HEK293 (cell line): ENCODE measurements around the gene DSE.

Experiments used
- CTCF ChIA-PET: fragments of 350-600 bp; formaldehyde crosslinking; extraction: SDS; loops from one replicate; lab custom pipeline; 2021; ENCODE audit warnings: antibody characterized with exemption; lab: Yijun Ruan, JAX
- POLR2A ChIA-PET: fragments of 300-600 bp; formaldehyde crosslinking; extraction: SDS; loops from one replicate; lab custom pipeline; 2020; ENCODE audit warnings: antibody characterized with exemption, inconsistent platforms; lab: Yijun Ruan, JAX
- H3K27ac ChIP-seq: fragments of 200-500 bp; sonication (Bioruptor generic); 2 replicates; pipeline ENCODE4 v1.5.1; 2014; ENCODE audit warnings: low read depth, low read length, control low read depth, inconsistent platforms; ENCODE audit errors: extremely low read depth
- H3K36me3 ChIP-seq, 2 experiments: fragments of 200-500 bp in 1 of 2; sonication (Bioruptor generic) in 1 of 2; 1 replicate in 1 of 2; 2 replicates in 1 of 2; pipeline ENCODE4 v1.5.1; 2014 to 2017; ENCODE audit warnings: inconsistent platforms in 2 of 2, low read length in 2 of 2; ENCODE audit not compliant: control insufficient read depth in 2 of 2, insufficient read depth in 1 of 2
- H3K4me1 ChIP-seq: fragments of 200-500 bp; sonication (Bioruptor generic); 2 replicates; pipeline ENCODE4 v1.5.1; 2014; ENCODE audit warnings: mild to moderate bottlenecking, low read length, inconsistent platforms; ENCODE audit not compliant: control insufficient read depth, insufficient read depth
- H3K4me3 ChIP-seq: 2 replicates; pipeline ENCODE4 v1.5.1; 2011; ENCODE audit warnings: low read depth, mild to moderate bottlenecking, control low read depth, low read length, moderate library complexity
- H3K9me3 ChIP-seq: fragments of 200-500 bp; sonication (Bioruptor generic); 2 replicates; pipeline ENCODE4 v1.5.1; 2014; ENCODE audit warnings: low read depth, low read length, inconsistent platforms; ENCODE audit not compliant: control insufficient read depth, insufficient read depth
- HOXA7 ChIP-seq: sonication (generic); formaldehyde crosslinking; IDR thresholded peaks from 2 replicates; pipeline ENCODE4 v1.8.1; 2022; ENCODE audit warnings: missing genetic modification reagents, borderline replicate concordance
- MYNN ChIP-seq: fragments of 450-650 bp; formaldehyde crosslinking; IDR thresholded peaks from 2 replicates; pipeline ENCODE4 v1.5.1; 2016; ENCODE audit warnings: missing biosample characterization, missing genetic modification characterization, borderline replicate concordance
- MZF1 ChIP-seq: fragments of 450-650 bp; formaldehyde crosslinking; IDR thresholded peaks from 2 replicates; pipeline ENCODE4 v1.5.1; 2017; ENCODE audit warnings: missing biosample characterization, missing genetic modification characterization, borderline replicate concordance
- OSR2 ChIP-seq: fragments of 450-650 bp; formaldehyde crosslinking; IDR thresholded peaks from 2 replicates; pipeline ENCODE4 v1.5.1; 2016; ENCODE audit warnings: missing biosample characterization, missing genetic modification characterization
- SETDB1 ChIP-seq: IDR thresholded peaks from one replicate; pipeline ENCODE4 v1.6.1; 2017; ENCODE audit warnings: mild to moderate bottlenecking, low read length, moderate library complexity, mixed read lengths; ENCODE audit not compliant: insufficient read length
- SP2 ChIP-seq: fragments of 450-650 bp; formaldehyde crosslinking; IDR thresholded peaks from 2 replicates; pipeline ENCODE4 v1.5.1; 2016; ENCODE audit warnings: missing biosample characterization, missing genetic modification characterization
- SP7 ChIP-seq: fragments of 450-650 bp; formaldehyde crosslinking; IDR thresholded peaks from 2 replicates; pipeline ENCODE4 v1.5.1; 2016; ENCODE audit warnings: missing biosample characterization, missing genetic modification characterization
- ZNF114 ChIP-seq: fragments of 450-650 bp; formaldehyde crosslinking; IDR thresholded peaks from 2 replicates; pipeline ENCODE4 v1.5.0; 2017; ENCODE audit warnings: missing biosample characterization, missing genetic modification characterization
- ZNF157 ChIP-seq: fragments of 450-650 bp; formaldehyde crosslinking; IDR thresholded peaks from 2 replicates; pipeline ENCODE4 v1.5.1; 2016; ENCODE audit warnings: missing biosample characterization, missing genetic modification characterization
- ZNF19 ChIP-seq: fragments of 450-650 bp; formaldehyde crosslinking; IDR thresholded peaks from 2 replicates; pipeline ENCODE4; 2016; ENCODE audit warnings: missing biosample characterization, missing genetic modification characterization, low read depth
- ZNF311 ChIP-seq: fragments of 450-650 bp; formaldehyde crosslinking; IDR thresholded peaks from 2 replicates; pipeline ENCODE4 v1.5.1; 2017; ENCODE audit warnings: missing biosample characterization, missing genetic modification characterization, borderline replicate concordance
- ZNF324 ChIP-seq: fragments of 450-650 bp; formaldehyde crosslinking; IDR thresholded peaks from 2 replicates; pipeline ENCODE4 v1.5.1; 2016; ENCODE audit warnings: missing biosample characterization, missing genetic modification characterization
- ZNF341 ChIP-seq: fragments of 450-650 bp; formaldehyde crosslinking; IDR thresholded peaks from 2 replicates; pipeline ENCODE4; 2016; ENCODE audit warnings: low read depth, missing biosample characterization, missing genetic modification characterization
- ZNF48 ChIP-seq: fragments of 450-650 bp; formaldehyde crosslinking; IDR thresholded peaks from 2 replicates; pipeline ENCODE4 v1.5.1; 2016; ENCODE audit warnings: missing biosample characterization, missing genetic modification characterization
- ZNF600 ChIP-seq: fragments of 450-650 bp; formaldehyde crosslinking; IDR thresholded peaks from 2 replicates; pipeline ENCODE4 v1.5.1; 2016; ENCODE audit warnings: missing biosample characterization, missing genetic modification characterization
- ZNF610 ChIP-seq: fragments of 450-650 bp; formaldehyde crosslinking; IDR thresholded peaks from 2 replicates; pipeline ENCODE4 v1.5.1; 2016; ENCODE audit warnings: missing biosample characterization, missing genetic modification characterization, borderline replicate concordance
- ZNF654 ChIP-seq: fragments of 450-650 bp; formaldehyde crosslinking; IDR thresholded peaks from 2 replicates; pipeline ENCODE4 v1.5.1; 2016; ENCODE audit warnings: low read depth, missing biosample characterization, missing genetic modification characterization
- ZNF707 ChIP-seq: fragments of 450-650 bp; formaldehyde crosslinking; IDR thresholded peaks from 2 replicates; pipeline ENCODE4 v1.5.1; 2016; ENCODE audit warnings: missing biosample characterization, missing genetic modification characterization
- ZNF76 ChIP-seq: fragments of 450-650 bp; formaldehyde crosslinking; IDR thresholded peaks from 2 replicates; pipeline ENCODE4; 2016; ENCODE audit warnings: low read depth, missing biosample characterization, missing genetic modification characterization, borderline replicate concordance
- ZNF776 ChIP-seq: fragments of 450-650 bp; formaldehyde crosslinking; IDR thresholded peaks from 2 replicates; pipeline ENCODE4 v1.5.0; 2017; ENCODE audit warnings: missing biosample characterization, missing genetic modification characterization, borderline replicate concordance
- ZSCAN16 ChIP-seq: fragments of 450-650 bp; formaldehyde crosslinking; IDR thresholded peaks from 2 replicates; pipeline ENCODE4 v1.5.1; 2016; ENCODE audit warnings: missing biosample characterization, missing genetic modification characterization
- ZSCAN23 ChIP-seq: fragments of 450-650 bp; formaldehyde crosslinking; IDR thresholded peaks from 2 replicates; pipeline ENCODE4 v1.5.1; 2016; ENCODE audit warnings: missing biosample characterization, missing genetic modification characterization
- TF ChIP-seq, protein P1 (sequence below): fragments of 450-650 bp; formaldehyde crosslinking; IDR thresholded peaks from 2 replicates; pipeline ENCODE4 v1.5.1; 2017; ENCODE audit warnings: missing biosample characterization, missing genetic modification characterization
- TF ChIP-seq, protein P2 (sequence below): sonication (generic); formaldehyde crosslinking; IDR thresholded peaks from 2 replicates; pipeline ENCODE4 v1.8.1; 2022; ENCODE audit warnings: mild to moderate bottlenecking, moderate library complexity, missing genetic modification reagents
- TF ChIP-seq, protein P3 (sequence below): fragments of 450-650 bp; formaldehyde crosslinking; IDR thresholded peaks from 2 replicates; pipeline ENCODE4 v1.5.1; 2017; ENCODE audit warnings: missing biosample characterization, missing genetic modification characterization
- TF ChIP-seq, protein P4 (sequence below): fragments of 450-650 bp; IDR thresholded peaks from 2 replicates; pipeline ENCODE4 v1.5.1; 2018; ENCODE audit warnings: missing biosample characterization, missing genetic modification characterization

DSE gene

GRCh38 chr6:116386581-116387299 lies 16.0 kb downstream of the DSE start (continued):
- TF ChIP-seq, protein P1, sequence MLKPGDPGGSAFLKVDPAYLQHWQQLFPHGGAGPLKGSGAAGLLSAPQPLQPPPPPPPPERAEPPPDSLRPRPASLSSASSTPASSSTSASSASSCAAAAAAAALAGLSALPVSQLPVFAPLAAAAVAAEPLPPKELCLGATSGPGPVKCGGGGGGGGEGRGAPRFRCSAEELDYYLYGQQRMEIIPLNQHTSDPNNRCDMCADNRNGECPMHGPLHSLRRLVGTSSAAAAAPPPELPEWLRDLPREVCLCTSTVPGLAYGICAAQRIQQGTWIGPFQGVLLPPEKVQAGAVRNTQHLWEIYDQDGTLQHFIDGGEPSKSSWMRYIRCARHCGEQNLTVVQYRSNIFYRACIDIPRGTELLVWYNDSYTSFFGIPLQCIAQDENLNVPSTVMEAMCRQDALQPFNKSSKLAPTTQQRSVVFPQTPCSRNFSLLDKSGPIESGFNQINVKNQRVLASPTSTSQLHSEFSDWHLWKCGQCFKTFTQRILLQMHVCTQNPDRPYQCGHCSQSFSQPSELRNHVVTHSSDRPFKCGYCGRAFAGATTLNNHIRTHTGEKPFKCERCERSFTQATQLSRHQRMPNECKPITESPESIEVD (tag by site-specific recombination) = peak; percentile 28
- no peak for TF ChIP-seq ZNF776
- TF ChIP-seq, protein P2, sequence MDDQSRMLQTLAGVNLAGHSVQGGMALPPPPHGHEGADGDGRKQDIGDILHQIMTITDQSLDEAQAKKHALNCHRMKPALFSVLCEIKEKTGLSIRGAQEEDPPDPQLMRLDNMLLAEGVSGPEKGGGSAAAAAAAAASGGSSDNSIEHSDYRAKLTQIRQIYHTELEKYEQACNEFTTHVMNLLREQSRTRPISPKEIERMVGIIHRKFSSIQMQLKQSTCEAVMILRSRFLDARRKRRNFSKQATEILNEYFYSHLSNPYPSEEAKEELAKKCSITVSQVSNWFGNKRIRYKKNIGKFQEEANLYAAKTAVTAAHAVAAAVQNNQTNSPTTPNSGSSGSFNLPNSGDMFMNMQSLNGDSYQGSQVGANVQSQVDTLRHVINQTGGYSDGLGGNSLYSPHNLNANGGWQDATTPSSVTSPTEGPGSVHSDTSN = no peak
- TF ChIP-seq MYNN (tag by site-specific recombination) = peak; percentile 59; the same call in 1 of the 2 replicates
- no peak for TF ChIP-seq ZNF76 (tag by site-specific recombination)
- TF ChIP-seq, protein P3, sequence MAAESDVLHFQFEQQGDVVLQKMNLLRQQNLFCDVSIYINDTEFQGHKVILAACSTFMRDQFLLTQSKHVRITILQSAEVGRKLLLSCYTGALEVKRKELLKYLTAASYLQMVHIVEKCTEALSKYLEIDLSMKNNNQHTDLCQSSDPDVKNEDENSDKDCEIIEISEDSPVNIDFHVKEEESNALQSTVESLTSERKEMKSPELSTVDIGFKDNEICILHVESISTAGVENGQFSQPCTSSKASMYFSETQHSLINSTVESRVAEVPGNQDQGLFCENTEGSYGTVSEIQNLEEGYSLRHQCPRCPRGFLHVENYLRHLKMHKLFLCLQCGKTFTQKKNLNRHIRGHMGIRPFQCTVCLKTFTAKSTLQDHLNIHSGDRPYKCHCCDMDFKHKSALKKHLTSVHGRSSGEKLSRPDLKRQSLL (tag by site-specific recombination) = no peak
- TF ChIP-seq ZNF654 (tag by site-specific recombination) = no peak
- no peak for TF ChIP-seq ZNF19 (tag by site-specific recombination)
- TF ChIP-seq ZSCAN16 (tag by site-specific recombination) = no peak
- no peak for TF ChIP-seq ZNF707 (tag by site-specific recombination)
- TF ChIP-seq, all 188 proteins: peak for 9

DNA sequence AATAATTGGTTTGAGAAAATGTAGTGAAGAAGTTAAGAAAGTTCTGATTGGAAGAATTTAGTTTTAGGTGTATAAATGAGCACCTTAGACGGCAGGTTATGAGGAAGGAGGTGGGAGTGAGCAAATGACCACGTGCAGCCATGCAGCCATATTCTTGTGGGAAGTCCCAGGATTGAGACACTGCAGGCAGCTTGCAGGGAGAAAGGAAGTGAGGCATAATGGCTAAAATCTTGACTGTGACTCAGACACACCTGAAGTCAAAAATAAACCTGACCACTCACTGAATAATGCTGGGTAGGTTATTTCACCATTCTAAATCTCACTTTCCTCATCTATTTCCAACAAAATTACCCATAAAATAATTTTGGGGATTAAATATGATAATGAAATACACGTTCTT lies 16.6 kb downstream of the DSE start:
- no peak overlapping the region for H3K4me3 ChIP-seq
- POLR2A ChIA-PET = interaction anchor here (1.9 kb wide), 1 partner anchor 16 kb away, joined by 14 read pairs; the partner anchor contains the start of gene DSE
- CTCF ChIA-PET = no interaction called here
- H3K9me3 ChIP-seq = no peaks in the 10 kb centered on the region
- no peak for TF ChIP-seq ZNF311 (tag by site-specific recombination)
- TF ChIP-seq SETDB1 = no peak
- TF ChIP-seq MZF1 (tag by site-specific recombination) = no peak
- no peak for TF ChIP-seq ZNF114 (tag by site-specific recombination)
- no peak for TF ChIP-seq HOXA7 (CRISPR knock-in tag)
- no peak for TF ChIP-seq ZNF600 (tag by site-specific recombination)
- no peak for TF ChIP-seq ZNF157 (tag by site-specific recombination)
- TF ChIP-seq ZSCAN23 (tag by site-specific recombination) = no peak
- TF ChIP-seq OSR2 (tag by site-specific recombination) = no peak
- no peak for TF ChIP-seq SP7 (tag by site-specific recombination)
- TF ChIP-seq ZNF610 (tag by site-specific recombination) = no peak
- TF ChIP-seq ZNF324 = no peak
- no peak for TF ChIP-seq ZNF48
- no peak for TF ChIP-seq ZNF341 (tag by site-specific recombination)
- TF ChIP-seq SP2 = no peak
- TF ChIP-seq ZSCAN16 (tag by site-specific recombination) = no peak
- TF ChIP-seq, protein P4, sequence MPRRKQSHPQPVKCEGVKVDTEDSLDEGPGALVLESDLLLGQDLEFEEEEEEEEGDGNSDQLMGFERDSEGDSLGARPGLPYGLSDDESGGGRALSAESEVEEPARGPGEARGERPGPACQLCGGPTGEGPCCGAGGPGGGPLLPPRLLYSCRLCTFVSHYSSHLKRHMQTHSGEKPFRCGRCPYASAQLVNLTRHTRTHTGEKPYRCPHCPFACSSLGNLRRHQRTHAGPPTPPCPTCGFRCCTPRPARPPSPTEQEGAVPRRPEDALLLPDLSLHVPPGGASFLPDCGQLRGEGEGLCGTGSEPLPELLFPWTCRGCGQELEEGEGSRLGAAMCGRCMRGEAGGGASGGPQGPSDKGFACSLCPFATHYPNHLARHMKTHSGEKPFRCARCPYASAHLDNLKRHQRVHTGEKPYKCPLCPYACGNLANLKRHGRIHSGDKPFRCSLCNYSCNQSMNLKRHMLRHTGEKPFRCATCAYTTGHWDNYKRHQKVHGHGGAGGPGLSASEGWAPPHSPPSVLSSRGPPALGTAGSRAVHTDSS = no peak
- H3K36me3 ChIP-seq = no peaks in the 10 kb centered on the region
- H3K4me1 ChIP-seq = peaks cover 26% of the 10 kb centered on the region
- H3K27ac ChIP-seq = no peak overlapping the region
